T-helper 1 cell treated with Interleukin-12 subunit alpha and Interleukin-12 subunit beta and Interleukin-4 antibody, amounts not matched to agents 30 ng/mL and 1 ng/mL, for 36 hours (primary cell): ENCODE data around the gene NEGR1. TPM values are rescaled to one million over a fixed set of nuclear protein-coding genes. Genes with fewer than 3 reads are reported as not detected.
"Not testable (repeated sequence)": the region's sequence is repeated elsewhere in the genome, so short reads cannot be mapped to it uniquely, and the experiment has no call there.

Experiments used
- intact Hi-C: fragments of 100-400 bp; cut with micrococcal nuclease; formaldehyde crosslinking; loops from one replicate; pipeline ENCODE4 v1.15.1; 2024
- total RNA-seq: library from RNA; stranded (reverse); gene quantifications from 2 replicates; pipeline ENCODE4 v1.2.3, GENCODE V29; 2022

Gene NEGR1
- total RNA-seq, 1 donor from 2014 or later, result not detected

GRCh38 chr1:71956613-71957285 lies 325.6 kb downstream of the NEGR1 start:
- intact Hi-C loops, result no loop called here

GRCh38 chr1:71950579-71950978 lies 331.8 kb downstream of the NEGR1 start:
- intact Hi-C loops, result no loop called here

DNA sequence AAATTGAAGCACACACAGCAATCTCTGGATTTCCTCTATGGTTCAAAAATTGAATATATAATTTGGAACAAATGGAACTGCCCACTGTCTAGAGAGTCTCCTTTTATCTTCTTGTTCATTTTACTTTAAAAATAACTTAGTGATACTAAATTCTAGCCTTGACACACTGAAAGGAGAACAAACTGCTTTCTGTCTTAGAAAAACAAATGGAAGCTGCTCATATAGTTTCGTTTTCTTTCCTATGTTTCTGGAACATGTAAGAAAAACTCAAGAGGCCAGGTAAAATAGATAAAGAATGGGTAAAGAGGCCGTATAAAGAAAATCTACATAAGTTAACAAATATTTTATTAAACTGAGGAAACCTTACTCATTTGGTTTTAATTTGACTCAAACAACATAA lies 332.7 kb downstream of the NEGR1 start:
- intact Hi-C loops, result no loop called here

- intact Hi-C loops, result no loop called here
These were observed 333.8 kb downstream of the NEGR1 start for GRCh38 chr1:71948561-71948960.

DNA sequence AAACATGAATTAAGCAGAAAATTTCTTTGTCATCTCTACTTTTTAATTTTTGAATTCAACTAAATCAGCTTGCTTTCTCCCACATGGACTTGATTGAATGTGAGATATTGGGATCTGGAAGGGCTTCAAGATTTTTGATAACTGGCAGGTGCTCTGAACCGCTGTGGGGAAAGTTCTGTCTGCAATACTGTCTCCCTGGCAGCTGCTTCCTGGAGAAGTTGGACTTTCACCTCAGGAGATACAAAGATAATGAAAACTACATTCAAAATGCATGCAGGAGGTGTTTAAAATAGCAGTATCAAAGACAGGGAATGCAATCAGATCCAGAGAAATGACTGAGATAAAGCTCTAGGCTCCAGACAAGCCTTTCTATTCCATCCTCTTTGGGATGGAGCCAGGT lies 338.3 kb downstream of the NEGR1 start:
- intact Hi-C loops, result no loop called here

DNA sequence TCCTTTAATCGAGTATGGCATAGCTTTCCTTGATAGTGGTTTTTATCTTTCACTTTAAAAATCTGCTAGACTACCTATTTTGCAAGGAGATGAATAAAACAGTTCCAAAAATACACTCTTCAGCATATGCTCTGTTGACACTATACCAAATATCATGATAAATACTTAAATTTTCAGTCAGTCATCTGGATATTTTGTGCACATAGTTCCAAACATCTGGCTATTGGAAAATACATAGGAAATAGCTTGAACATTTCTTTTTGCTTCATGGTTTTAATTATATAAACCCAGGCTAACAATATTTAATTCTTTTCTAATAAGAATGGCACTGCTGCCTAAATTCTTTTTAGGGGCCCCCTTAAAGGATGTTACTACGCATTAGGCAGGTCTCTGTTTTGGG lies 342.1 kb downstream of the NEGR1 start:
- intact Hi-C loops, result no loop called here

- intact Hi-C loops, result no loop called here
These were observed 351.8 kb downstream of the NEGR1 start for GRCh38 chr1:71930511-71930910.

- intact Hi-C loops, result no loop called here
These were observed 360.3 kb downstream of the NEGR1 start for GRCh38 chr1:71921935-71922559.

DNA sequence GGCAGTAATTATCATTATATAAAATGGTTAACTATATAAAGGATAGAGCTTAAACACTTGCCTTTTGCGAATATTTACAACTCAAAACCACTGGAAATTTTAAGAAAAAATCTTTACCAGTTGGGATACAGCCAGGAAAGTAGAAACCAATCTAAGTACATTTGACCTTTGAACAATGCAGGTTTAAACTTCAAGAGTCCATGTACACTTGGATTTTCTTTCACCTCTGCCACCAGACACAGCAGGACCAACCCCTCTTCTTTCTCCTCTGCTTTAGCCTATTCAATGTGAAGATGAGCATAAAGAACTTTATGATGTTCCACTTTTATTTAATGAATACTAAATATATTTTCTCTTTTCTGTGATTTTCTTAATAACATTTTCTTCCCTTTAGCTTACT lies 361.1 kb downstream of the NEGR1 start:
- intact Hi-C loops, result no loop called here

- intact Hi-C loops, result no loop called here
These were observed 361.8 kb downstream of the NEGR1 start for GRCh38 chr1:71920556-71920955.

DNA sequence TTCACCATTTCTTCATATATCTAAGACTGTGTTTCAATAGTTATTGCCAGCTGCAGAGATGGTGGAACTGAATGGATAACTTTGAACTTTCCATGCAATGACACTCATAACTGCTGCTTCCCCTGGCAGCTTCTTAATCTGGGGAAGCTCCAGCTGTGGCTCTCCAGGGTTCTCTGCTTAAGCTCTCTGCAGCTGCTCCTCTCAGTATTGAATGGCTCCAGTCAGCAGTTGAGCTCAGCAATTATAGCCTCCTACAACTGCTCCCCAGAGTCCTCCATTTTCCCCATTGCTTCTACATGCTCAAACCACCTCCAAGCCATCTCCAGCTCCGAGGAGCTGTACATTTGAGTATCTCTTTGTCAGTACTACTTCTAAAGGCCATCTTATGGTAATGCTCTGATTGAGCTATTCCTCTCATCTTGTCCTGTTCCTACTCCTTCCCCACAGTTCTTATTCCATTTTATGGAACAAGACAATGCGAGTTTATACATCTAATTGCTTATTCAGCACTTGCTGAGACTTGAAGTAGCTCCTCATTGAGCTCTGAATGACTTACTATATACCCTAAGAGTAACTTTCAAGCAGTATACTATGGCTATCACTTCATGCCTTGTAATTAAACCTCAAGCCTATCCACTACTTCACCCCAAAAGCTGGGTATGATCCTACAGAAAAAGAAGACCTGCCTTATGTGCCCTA lies 362.4 kb downstream of the NEGR1 start:
- intact Hi-C loops, result no loop called here

- intact Hi-C loops, result no loop called here
These were observed 363.7 kb downstream of the NEGR1 start for GRCh38 chr1:71918630-71919029.

DNA sequence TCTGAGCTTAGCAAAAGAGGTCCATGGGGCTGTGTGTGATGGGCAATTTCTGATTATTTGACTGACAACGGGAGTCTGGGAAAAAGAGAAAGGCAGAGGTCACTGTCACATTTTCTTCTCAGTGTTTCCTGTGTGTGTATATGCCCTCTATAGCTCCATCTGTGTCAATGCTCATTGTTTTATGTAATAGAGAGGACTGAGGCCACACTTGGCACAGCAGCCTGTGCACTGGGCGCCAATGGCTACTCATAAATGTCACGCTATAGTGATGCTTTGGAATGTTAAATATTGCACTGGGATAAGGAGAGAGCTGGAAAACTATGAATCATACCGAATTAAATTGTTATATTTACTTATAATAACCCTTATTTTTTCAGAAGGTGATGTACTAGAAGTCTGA lies 365.4 kb downstream of the NEGR1 start:
- intact Hi-C loops, result no loop called here

GRCh38 chr1:71914626-71915025 lies 367.7 kb downstream of the NEGR1 start:
- intact Hi-C loops, result no loop called here

DNA sequence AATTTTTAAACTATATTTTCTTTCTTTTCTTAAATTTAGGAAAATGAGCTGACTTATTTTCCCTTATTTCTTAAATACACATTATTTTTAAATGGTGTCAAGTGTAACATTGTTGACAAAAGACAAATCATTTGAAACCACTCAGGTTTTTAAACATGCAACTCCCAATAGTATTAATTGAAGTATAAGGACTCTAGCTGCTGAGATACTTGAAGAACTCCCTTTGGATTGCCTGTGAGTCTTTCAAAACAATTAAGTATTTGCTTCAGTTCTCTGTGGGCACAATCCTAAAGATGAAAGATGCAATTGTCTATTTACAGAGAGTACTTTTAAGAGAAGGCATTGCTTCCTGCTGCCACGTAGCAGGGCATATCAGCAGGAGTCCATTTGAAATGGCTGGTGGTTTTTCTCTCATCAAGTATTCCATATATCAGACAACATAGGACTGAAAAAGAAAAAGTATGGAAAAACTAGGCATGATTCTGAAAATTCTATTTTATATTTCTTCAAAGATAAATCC lies 373.4 kb downstream of the NEGR1 start:
- intact Hi-C loops, result no loop called here

GRCh38 chr1:71908303-71908702 lies 374.0 kb downstream of the NEGR1 start:
- intact Hi-C loops, result no loop called here

DNA sequence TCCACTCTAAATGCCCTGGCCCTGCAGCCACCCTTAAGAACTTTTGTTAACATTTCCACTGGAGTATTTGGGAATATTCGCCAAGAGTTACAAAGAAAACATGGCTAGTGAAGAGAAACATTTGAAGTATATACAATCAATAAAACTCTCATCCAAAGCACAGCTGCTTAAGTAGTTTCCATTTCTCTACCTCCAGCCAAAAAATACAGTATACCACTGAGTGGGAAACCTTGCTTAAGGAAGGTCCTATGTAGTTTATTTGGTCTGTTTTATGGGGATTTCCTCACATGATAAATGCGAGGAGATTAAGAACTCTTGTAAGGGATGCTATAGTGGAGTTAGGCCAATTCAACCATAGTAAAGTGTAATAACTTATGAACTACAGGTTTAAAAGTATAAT lies 382.5 kb downstream of the NEGR1 start:
- intact Hi-C loops, result no loop called here

GRCh38 chr1:71888166-71888565 lies 394.2 kb downstream of the NEGR1 start:
- intact Hi-C loops, result not testable (repeated sequence)

DNA sequence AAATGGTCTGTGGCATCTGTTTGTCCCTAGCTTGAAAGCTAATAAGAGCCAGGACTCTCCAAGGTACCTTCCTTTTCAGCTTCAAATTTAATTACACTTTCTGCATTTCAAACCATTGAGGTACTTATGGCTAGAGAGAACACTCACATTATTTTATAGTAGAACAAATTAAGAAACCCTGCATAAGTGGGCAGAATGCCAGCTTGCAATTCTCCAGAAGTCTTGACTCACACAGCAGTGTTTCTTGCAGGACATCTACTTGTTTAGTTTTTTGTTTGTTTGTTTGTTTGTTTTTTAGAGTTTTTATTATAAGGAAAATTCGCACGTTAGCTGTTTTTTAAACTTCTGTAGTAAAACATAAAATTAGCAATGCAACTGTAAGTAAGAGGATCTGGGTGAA lies 397.2 kb downstream of the NEGR1 start:
- intact Hi-C loops, result no loop called here

GRCh38 chr1:71882637-71883036 lies 399.7 kb downstream of the NEGR1 start:
- intact Hi-C loops, result no loop called here

DNA sequence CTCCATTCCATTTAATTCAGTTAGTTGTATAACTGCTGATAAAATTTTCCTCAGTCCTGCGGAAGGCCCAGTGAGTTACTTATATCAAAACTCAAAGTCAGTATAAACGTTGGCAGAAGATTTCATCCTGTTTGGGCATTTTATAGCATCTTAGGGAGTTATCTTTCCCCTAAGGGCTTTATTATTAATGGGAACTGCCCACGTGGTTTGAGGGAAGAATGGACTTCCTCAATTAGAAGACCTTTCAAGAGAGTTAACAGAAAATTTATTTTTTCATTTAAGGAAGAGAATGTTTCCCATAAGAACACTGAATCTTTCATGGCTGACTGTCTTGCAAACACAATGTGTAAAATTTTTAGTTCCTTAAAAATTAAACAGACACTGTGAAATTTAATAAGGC lies 400.1 kb downstream of the NEGR1 start:
- intact Hi-C loops, result no loop called here

DNA sequence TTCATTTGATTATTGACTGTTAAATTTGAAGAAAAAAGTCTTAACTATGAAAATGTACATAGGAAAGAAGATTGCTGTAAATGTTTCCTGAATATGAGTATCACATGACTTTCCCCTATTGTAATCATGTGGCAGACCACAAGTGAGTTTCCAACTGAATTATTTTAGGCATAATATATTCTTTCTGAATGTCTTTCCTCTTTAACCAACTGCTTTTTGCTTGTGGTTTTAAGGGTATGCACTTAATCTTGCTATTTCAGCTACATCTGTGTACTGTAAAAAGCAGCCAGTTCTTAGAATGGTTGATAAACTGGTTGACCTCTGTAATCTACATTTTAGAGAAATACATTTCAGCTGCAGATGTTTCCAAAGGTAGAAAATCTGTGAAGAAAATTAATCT lies 400.7 kb downstream of the NEGR1 start:
- intact Hi-C loops, result no loop called here

- intact Hi-C loops, result no loop called here
These were observed 413.0 kb downstream of the NEGR1 start for GRCh38 chr1:71869326-71869725.
